Measurements from ENCODE around the gene SAT2. TPM values are rescaled to one million over a fixed set of nuclear protein-coding genes. Genes with fewer than 3 reads are reported as not detected.

The SAT2 gene
- total RNA-seq, 1 donor from 2014 or later = 120 TPM

DNA sequence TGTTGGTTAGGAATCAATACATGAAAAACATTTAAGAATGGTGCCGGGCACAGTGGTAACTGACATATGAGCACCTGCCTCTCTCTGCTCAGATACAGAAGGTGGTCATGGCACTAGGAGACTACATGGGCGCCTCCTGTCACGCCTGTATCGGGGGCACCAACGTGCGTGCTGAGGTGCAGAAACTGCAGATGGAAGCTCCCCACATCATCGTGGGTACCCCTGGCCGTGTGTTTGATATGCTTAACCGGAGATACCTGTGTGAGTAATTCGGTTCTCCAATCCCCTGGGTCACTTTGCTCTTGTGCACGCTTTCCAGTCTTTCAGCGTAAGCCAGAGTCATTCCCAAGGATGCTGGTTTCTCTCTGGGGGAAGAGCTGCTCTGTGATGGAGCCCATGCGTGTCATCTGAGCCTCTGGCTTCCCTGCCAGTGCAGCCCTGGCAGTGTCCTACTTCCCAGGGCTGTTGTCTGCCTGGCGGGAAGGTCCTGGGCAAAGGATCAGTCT lies 51.1 kb downstream of the SAT2 start:
- no peak for DNase-seq (ENCODE audit: low spot score)

Other genes starting within 250 kb of the SAT2 start
- 11.7 TPM for gene TNK1, start 246.7 kb downstream of the SAT2 start, total RNA-seq
- 39.7 TPM for gene PLSCR3, start 233.3 kb downstream of the SAT2 start, total RNA-seq
- 67.5 TPM for gene TMEM256, start 223.7 kb downstream of the SAT2 start, total RNA-seq
- 35.2 TPM for gene NLGN2, start 220.0 kb downstream of the SAT2 start, total RNA-seq
- not detected for gene SPEM1, start 207.5 kb downstream of the SAT2 start, total RNA-seq
- not detected for gene SPEM2, start 202.2 kb downstream of the SAT2 start, total RNA-seq
- not detected for gene SPEM3, start 199.0 kb downstream of the SAT2 start, total RNA-seq
- 14.3 TPM for gene TMEM102, start 192.4 kb downstream of the SAT2 start, total RNA-seq
- gene FGF11, start 188.3 kb downstream of the SAT2 start, total RNA-seq = 2.7 TPM
- gene CHRNB1, start 182.8 kb downstream of the SAT2 start, total RNA-seq = 10.0 TPM
- gene ZBTB4, start 148.2 kb downstream of the SAT2 start, total RNA-seq = 82.8 TPM
- gene SLC35G6, start 146.4 kb downstream of the SAT2 start, total RNA-seq = not detected
- 133 TPM for gene POLR2A, start 143.5 kb downstream of the SAT2 start, total RNA-seq
- gene TNFSF12, start 78.8 kb downstream of the SAT2 start, total RNA-seq = 81.5 TPM
- 120 TPM for gene TNFSF13, start 69.1 kb downstream of the SAT2 start, total RNA-seq
- 46.6 TPM for gene SENP3, start 65.9 kb downstream of the SAT2 start, total RNA-seq
- gene CD68, start 48.2 kb downstream of the SAT2 start, total RNA-seq = 75.3 TPM
- 76.4 TPM for gene MPDU1, start 44.0 kb downstream of the SAT2 start, total RNA-seq
- gene SOX15, start 37.7 kb downstream of the SAT2 start, total RNA-seq = 3.1 TPM
- gene FXR2, start 12.9 kb downstream of the SAT2 start, total RNA-seq = 39.3 TPM
- gene SHBG, start 2.3 kb upstream of the SAT2 start, total RNA-seq = 0.89 TPM
- gene ATP1B2, start 23.1 kb upstream of the SAT2 start, total RNA-seq = 7.7 TPM
- gene TP53, start 59.7 kb upstream of the SAT2 start, total RNA-seq = 48.7 TPM
- 9.0 TPM for gene WRAP53, start 60.7 kb upstream of the SAT2 start, total RNA-seq
- gene EFNB3, start 77.4 kb upstream of the SAT2 start, total RNA-seq = 1.6 TPM
- gene DNAH2, start 89.9 kb upstream of the SAT2 start, total RNA-seq = 0.95 TPM
- gene KDM6B, start 206.4 kb upstream of the SAT2 start, total RNA-seq = 52.5 TPM
- 5.8 TPM for gene TMEM88, start 227.2 kb upstream of the SAT2 start, total RNA-seq
- 79.0 TPM for gene NAA38, start 229.7 kb upstream of the SAT2 start, total RNA-seq
- 21.9 TPM for gene CYB5D1, start 230.2 kb upstream of the SAT2 start, total RNA-seq